Esophagus muscularis mucosa (tissue), 4 donors: ENCODE data around the gene PRDM2.

Experiments used
- EP300 ChIP-seq: sonication (generic); formaldehyde crosslinking; IDR thresholded peaks from one replicate; pipeline ENCODE4 v1.6.1; 2017; ENCODE audit warnings: antibody characterized with exemption
- POLR2A ChIP-seq: fragments of 450-650 bp; IDR thresholded peaks from one replicate; pipeline ENCODE4 v1.6.1; 2017; ENCODE audit warnings: antibody characterized with exemption, moderate library complexity, mild to moderate bottlenecking, low read depth
- POLR2AphosphoS5 ChIP-seq, 2 donors: sonication (generic); formaldehyde crosslinking; IDR thresholded peaks; one replicate each; pipeline ENCODE4 v1.6.1; 2017; ENCODE audit warnings: antibody characterized with exemption in 2 of 2
- TF ChIP-seq, protein P1 (sequence below), 3 experiments: fragments of 200-600 bp in 2 of 3; fragments of 450-650 bp in 1 of 3; sonication (generic) in 2 of 3; IDR thresholded peaks; one replicate each; pipeline ENCODE4 v1.5.1; 2017 to 2019; ENCODE audit warnings: antibody characterized with exemption in 3 of 3, mild to moderate bottlenecking in 2 of 3, moderate library complexity in 1 of 3

DNA sequence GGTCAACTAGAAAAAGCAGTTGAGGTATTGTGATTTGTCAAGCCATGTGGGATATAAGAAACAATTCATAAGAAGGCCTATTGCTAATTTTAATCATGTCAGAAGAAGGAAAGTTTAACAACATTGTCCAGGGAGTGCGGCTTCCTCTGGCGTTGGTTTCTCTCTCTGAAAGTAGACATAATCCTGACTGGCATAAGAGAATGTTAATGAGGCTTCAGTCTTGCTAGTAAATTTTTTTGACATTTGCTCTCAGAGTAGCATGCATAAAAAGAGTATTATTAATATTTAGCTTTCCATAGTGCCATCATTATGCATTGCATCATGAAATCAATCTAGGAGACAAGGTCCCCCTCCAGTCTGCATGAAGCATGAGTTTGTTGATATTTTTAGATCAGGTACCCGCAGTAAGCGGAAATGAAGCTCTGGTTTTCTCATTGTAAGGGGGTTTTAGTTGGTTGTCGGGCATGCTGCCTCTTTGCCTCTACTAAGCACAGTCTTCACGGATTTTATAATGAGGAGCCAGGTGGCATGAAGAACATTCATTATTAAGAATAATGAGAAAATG is 12.8 kb upstream of the PRDM2 start:
- TF ChIP-seq, protein P1, sequence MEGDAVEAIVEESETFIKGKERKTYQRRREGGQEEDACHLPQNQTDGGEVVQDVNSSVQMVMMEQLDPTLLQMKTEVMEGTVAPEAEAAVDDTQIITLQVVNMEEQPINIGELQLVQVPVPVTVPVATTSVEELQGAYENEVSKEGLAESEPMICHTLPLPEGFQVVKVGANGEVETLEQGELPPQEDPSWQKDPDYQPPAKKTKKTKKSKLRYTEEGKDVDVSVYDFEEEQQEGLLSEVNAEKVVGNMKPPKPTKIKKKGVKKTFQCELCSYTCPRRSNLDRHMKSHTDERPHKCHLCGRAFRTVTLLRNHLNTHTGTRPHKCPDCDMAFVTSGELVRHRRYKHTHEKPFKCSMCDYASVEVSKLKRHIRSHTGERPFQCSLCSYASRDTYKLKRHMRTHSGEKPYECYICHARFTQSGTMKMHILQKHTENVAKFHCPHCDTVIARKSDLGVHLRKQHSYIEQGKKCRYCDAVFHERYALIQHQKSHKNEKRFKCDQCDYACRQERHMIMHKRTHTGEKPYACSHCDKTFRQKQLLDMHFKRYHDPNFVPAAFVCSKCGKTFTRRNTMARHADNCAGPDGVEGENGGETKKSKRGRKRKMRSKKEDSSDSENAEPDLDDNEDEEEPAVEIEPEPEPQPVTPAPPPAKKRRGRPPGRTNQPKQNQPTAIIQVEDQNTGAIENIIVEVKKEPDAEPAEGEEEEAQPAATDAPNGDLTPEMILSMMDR (IDR thresholded peaks at IDR 0.05): no peak
- TF ChIP-seq EP300: no peak
- no peak for TF ChIP-seq POLR2AphosphoS5 (IDR thresholded peaks at IDR 0.05)
- TF ChIP-seq POLR2A: no peak
